GM21576 (cell line): ENCODE results near the gene SF3B5.
"Not testable (repeated sequence)": the region's sequence is repeated elsewhere in the genome, so short reads cannot be mapped to it uniquely, and the experiment has no call there.

Experiments used
- ATAC-seq: cut with Tn5 transposase; IDR thresholded peaks from one replicate; pipeline ENCODE4 v1.9.1; 2021; ENCODE audit warnings: mild to moderate bottlenecking, moderate library complexity; ENCODE audit not compliant: unreplicated experiment

Gene SF3B5

GRCh38 chr6:144106206-144106605 is 10.8 kb upstream of the SF3B5 start:
- ATAC-seq: no peak

- peak; percentile 92 for ATAC-seq
Measured at GRCh38 chr6:144104898-144105487, 9.6 kb upstream of the SF3B5 start.

- ATAC-seq: no peak
Measured at GRCh38 chr6:144104488-144104887, 9.1 kb upstream of the SF3B5 start.

GRCh38 chr6:144103026-144103563 is 7.7 kb upstream of the SF3B5 start:
- ATAC-seq: no peak

GRCh38 chr6:144098993-144099392 is 3.6 kb upstream of the SF3B5 start:
- ATAC-seq: no peak

GRCh38 chr6:144094731-144095133 is 641 bp downstream of the SF3B5 start:
- ATAC-seq: peak; percentile 2

- no peak for ATAC-seq
Measured at GRCh38 chr6:144093658-144094057, 1.7 kb downstream of the SF3B5 start.

- no peak for ATAC-seq
Measured at GRCh38 chr6:144093236-144093635, 2.1 kb downstream of the SF3B5 start.

GRCh38 chr6:144090384-144090783 is 5.0 kb downstream of the SF3B5 start:
- ATAC-seq: no peak

- no peak for ATAC-seq
Measured at GRCh38 chr6:144087789-144088426, 7.5 kb downstream of the SF3B5 start.

- no peak for ATAC-seq
Measured at GRCh38 chr6:144086959-144087358, 8.4 kb downstream of the SF3B5 start.

- ATAC-seq: no peak
Measured at GRCh38 chr6:144083172-144083571, 12.2 kb downstream of the SF3B5 start.

- ATAC-seq: not testable (repeated sequence)
Measured at GRCh38 chr6:144082412-144082811, 13.0 kb downstream of the SF3B5 start.

GRCh38 chr6:144077871-144078270 is 17.5 kb downstream of the SF3B5 start:
- no peak for ATAC-seq

GRCh38 chr6:144075875-144076274 is 19.5 kb downstream of the SF3B5 start:
- no peak for ATAC-seq

- peak; percentile 74 for ATAC-seq
Measured at GRCh38 chr6:144075187-144075586, 20.2 kb downstream of the SF3B5 start.

GRCh38 chr6:144073024-144073423 is 22.3 kb downstream of the SF3B5 start:
- ATAC-seq: no peak

- ATAC-seq: no peak
Measured at GRCh38 chr6:144069506-144069905, 25.9 kb downstream of the SF3B5 start.

- ATAC-seq: no peak
Measured at GRCh38 chr6:144068794-144069193, 26.6 kb downstream of the SF3B5 start.

- ATAC-seq: peak; percentile 39
Measured at GRCh38 chr6:144066741-144067484, 28.5 kb downstream of the SF3B5 start.

- no peak for ATAC-seq
Measured at GRCh38 chr6:144066255-144066654, 29.1 kb downstream of the SF3B5 start.

- no peak for ATAC-seq
Measured at GRCh38 chr6:144065213-144065660, 30.1 kb downstream of the SF3B5 start.
